ENCODE measurements around the gene GNG14. TPM values are rescaled to one million over a fixed set of nuclear protein-coding genes. Genes with fewer than 3 reads are reported as not detected.
"Not testable (repeated sequence)": the region's sequence is repeated elsewhere in the genome, so short reads cannot be mapped to it uniquely, and the experiment has no call there.

Gene GNG14
- total RNA-seq, 1 donor from 2014 or later: not detected

DNA sequence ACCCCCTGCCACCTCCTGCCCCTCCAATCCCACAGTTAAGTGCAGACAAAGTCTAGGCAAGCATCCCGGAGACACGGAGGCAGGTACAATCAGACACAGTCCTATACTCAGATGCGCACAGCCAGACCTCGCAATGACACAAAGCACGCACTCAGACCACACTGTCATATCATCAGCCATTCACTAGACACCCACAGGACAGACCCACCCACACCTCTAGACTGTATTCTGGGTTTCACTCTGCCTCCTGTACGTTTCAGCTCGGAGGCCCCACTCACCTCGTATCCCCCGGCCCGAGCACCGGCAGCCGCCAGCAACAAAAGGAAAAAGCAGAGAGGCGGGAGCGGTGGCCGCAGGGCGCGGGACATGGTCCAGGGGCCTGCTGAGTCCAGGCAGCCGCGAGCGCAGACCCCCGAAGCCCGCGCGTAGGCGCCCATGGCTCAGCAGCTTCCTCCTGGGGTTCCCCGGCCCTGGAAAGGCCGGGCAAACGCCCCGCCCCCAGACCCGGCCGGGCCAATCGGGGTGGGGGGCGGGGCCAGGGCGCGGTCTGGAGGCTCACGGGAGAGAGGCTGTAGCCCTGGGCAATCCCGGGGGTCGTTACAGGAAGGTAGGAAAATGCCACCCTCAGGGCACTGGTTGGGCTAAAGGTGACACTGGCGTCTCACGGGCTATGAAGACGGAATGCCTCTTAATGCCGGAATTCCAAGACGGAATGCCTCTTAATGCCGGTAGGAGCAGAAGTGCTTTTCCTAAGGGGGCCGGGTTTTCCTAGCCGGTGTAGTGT, 21.3 kb upstream of the GNG14 start, which contains the start of the genes MAN2B1 and WDR83:
Gene MAN2B1 (minus strand): TSS at position 478 of the 784 bp plus-strand sequence. CDS start 41 bp downstream, at position 437.
Gene WDR83 (plus strand): TSS at position 543 of the 784 bp plus-strand sequence. CDS start 2,984 bp downstream, outside the sequence.
- peak; percentile 87 for DNase-seq
- intact Hi-C loops (cut with micrococcal nuclease): no loop called here

DNA sequence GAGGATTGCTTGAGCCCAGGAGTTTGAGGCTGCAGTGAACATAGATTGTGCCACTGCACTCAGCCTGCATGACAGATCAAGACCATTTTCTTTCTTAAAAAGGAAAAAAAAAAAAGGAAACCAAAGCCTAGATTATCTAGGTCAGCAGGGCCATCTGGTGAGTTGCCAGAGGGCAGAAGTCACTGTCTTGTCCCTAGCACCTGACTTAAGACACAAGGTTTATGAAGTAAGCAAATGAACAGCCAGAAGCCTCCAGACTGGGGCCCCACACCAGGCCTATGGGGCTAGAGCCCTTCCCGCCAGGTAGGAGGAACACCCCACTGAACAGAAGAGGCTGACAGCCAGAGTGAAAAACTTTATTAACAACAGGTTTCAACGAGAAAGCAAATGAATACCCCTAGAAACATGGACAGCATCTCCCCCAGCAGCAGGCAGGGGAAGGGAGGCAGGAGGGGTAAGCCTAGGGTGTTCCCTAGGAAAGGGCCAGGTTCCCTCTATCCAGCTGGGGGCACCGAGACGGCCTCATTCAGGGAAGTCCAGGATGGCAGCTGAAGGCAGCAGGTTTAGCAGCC, 20.0 kb upstream of the GNG14 start:
- intact Hi-C loops (cut with micrococcal nuclease): no loop called here
- no peak for DNase-seq
- ATAC-seq: no peak

More for the DNA sequence above, 21.3 kb upstream of the GNG14 start, which contains the start of the genes MAN2B1 and WDR83:
- peak; percentile 85 for ATAC-seq

DNA sequence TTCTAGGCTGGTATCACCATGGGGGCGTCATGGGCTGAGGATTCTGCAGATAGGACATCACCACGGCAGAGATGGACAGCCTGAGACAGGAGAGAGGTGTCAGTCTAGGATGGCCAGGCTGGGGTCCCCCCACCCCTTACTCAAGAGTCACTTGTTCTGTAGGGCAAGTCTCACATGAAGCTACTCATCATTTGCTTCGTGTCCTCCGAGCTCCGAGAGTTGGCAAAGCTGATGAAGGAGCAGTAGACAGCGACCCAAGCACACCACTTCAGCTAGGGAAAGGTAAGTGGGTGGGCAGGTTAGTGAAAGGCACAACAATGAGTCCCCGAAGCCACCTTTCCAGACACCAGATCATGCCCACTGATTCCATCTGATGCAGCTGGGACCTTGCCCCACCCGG, 19.5 kb upstream of the GNG14 start:
- intact Hi-C loops (cut with micrococcal nuclease): no loop called here
- DNase-seq (no peak), ATAC-seq (no peak)

GRCh38 chr19:12668932-12669269, 18.9 kb upstream of the GNG14 start:
- intact Hi-C loops (cut with micrococcal nuclease): no loop called here
- DNase-seq (peak; percentile 65), ATAC-seq (peak; percentile 11)

GRCh38 chr19:12669270-12670158, 18.3 kb upstream of the GNG14 start:
- intact Hi-C loops (cut with micrococcal nuclease): no loop called here
- ATAC-seq: peak; percentile 71
- peak; percentile 85 for DNase-seq

- intact Hi-C loops (cut with micrococcal nuclease): no loop called here
- no peak for DNase-seq
- ATAC-seq: no peak
These were observed 17.5 kb upstream of the GNG14 start for GRCh38 chr19:12670159-12670928.

- no peak for ATAC-seq
- intact Hi-C loops (cut with micrococcal nuclease): no loop called here
- no peak for DNase-seq
These were observed 15.1 kb upstream of the GNG14 start for GRCh38 chr19:12672744-12673143.

DNA sequence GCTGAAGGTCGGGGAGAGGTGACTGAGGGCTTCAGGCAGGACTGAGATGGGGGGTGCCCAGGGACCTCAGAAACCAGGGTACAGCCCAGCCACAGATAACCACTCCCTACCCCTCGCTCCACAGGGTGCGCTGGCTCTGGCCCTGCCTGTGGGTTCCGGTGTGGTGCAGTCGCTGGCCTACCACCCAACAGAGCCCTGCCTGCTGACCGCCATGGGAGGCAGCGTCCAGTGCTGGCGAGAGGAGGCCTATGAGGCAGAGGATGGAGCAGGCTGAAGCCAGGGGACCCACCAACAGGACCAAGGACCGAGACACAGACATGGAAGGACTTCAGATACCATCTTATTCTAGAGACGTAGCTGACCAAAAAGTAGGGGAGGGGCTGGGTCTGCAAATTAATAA, 12.4 kb upstream of the GNG14 start:
- ATAC-seq: no peak
- DNase-seq: no peak
- intact Hi-C loops (cut with micrococcal nuclease): no loop called here

DNA sequence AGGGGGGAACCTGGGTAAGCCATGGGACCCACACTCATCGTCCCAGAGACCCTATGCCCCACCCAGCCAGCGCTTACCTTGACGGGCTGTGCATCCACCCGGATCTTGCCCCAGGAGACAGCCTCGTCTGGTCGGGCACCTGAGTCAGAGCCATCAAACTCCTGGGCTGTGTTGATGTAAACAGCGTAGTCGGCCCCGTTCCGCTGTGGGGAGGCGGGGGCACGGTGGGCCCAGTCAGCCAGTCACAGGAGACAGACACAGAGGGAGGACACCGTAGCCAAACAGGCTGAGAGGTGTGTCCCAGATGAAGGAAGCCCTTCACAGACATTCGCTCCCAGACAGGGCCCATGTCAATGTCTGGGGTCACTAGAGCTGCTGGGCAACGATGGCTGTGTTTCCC, 11.9 kb upstream of the GNG14 start:
- DNase-seq (no peak), ATAC-seq (no peak)
- intact Hi-C loops (cut with micrococcal nuclease): no loop called here

DNA sequence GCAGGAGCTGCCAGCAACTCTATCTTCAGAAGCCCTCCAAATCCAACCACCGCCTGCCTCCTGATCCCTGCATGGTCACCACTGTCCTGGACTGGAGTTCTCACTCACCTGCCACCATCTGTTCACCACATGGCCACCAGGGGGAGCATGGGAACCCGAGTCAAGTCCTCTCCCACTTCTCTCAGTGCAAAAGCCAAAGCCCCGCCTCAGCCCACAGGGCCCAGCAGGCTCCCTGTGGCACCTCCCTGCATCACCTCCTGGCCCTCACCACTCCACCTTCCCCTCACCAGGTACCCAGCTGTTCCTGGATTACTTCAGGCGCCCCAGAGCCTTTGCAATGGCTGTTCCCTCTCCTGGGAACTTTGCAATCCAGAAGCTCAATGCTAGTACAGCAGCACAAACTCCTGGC, 11.4 kb upstream of the GNG14 start:
- intact Hi-C loops (cut with micrococcal nuclease): no loop called here
- ATAC-seq (peak; percentile 58), DNase-seq (peak; percentile 86)

GRCh38 chr19:12676928-12677327, 10.9 kb upstream of the GNG14 start:
- DNase-seq: no peak
- ATAC-seq: no peak
- intact Hi-C loops (cut with micrococcal nuclease): no loop called here

DNA sequence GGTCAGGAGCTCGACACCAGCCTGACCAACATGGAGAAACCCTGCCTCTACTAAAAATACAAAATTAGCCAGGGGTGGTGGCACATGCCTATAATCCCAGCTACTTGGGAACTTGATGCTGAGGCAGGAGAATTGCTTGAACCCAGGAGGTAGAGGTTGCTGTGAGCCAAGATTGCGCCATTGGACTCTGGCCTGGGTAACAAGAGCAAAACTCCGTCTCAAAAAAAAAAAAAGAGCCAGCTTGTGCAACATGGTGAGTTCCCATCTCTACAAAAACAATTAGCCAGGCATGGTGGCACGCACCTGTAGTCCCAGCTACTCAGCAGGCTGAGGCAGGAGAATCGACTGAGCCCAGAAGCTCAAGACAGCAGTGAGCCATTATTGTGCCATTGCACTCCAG, 9.8 kb upstream of the GNG14 start:
- ATAC-seq; intact Hi-C loops (cut with micrococcal nuclease); DNase-seq: not testable (repeated sequence)

DNA sequence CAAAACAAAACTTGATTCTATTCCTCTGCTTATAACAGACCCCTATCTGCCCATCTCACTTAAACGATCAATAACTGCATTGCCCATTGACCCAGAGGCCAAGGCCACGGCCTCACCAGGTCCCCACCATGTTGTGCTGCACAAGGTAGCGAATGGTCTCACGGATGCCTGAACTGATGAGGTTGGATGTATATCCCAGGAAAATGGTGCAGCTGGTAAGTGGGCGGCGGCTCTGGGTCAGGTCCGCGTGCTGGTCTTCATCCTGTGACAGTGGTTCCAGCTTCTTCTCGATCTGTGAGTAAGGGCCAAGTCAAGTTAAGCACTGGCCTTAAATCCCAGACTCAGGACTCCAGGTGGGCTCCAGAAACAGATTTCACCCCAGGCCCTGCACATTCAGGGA, 7.8 kb upstream of the GNG14 start:
- DNase-seq (no peak), ATAC-seq (no peak)
- intact Hi-C loops (cut with micrococcal nuclease): no loop called here

GRCh38 chr19:12681074-12681987, 6.5 kb upstream of the GNG14 start, which contains the start of gene DHPS:
Gene DHPS, minus strand, starts transcription at chr19:12681880. Its CDS starts 114 bp downstream, at chr19:12681766.
- intact Hi-C loops (cut with micrococcal nuclease): no loop called here
- DNase-seq (peak; percentile 92), ATAC-seq (peak; percentile 92)

DNA sequence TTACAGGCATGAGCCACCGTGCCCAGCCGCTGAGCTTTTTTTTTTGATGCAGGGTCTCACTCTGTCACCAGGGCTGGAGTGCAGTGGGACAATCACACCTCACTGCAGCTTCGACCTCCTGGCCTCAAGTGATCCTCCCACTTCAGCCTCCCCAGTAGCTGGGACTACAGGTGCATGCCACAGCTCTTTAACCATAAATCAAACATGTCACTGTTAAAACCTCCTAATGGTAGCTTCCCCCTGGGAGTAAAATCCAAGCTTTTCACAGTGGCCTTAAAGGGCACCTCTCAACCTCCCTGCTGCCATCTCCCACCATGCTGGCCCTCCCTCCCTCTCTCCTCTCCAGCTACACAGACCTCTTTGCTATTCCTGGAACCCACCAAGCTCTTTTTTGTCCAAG, 2.0 kb upstream of the GNG14 start:
- no peak for ATAC-seq
- intact Hi-C loops (cut with micrococcal nuclease): no loop called here
- DNase-seq: no peak

- intact Hi-C loops (cut with micrococcal nuclease): no loop called here
- ATAC-seq (no peak), DNase-seq (no peak)
These were observed 1.2 kb downstream of the GNG14 start for GRCh38 chr19:12689012-12689411.

DNA sequence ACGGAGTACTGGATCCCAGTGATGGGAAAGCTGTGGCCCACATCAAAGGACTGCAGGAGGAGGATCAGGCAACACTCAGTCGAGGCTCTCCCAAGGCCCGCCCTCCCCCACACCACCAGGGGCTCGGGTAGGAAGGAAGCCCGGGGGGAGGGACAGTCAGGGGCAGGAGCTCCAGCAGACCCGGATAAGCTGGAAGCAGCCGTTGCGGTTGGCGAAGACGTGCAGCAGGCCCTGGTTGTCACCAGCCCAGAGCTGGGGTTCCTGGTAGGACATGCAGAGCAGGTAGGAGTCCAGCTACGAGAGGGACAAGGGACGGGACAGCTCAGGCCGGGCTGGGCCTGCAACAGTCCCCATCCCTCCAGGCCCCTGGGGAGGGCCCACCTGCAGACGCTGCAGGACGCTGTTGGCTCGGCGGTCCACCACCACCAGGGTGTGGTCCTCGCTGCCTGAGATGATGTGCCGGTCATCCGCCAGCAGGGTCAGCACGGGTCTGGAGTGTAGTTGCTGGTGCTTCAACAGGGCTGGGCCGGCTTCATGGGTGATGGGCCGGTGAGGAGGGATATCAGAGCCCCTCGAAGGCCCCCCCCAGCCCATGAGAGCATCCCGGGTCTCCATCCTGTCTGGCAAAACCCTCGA, 1.9 kb downstream of the GNG14 start:
- intact Hi-C loops (cut with micrococcal nuclease): no loop called here
- ATAC-seq (no peak), DNase-seq (no peak)

- ATAC-seq: no peak
- intact Hi-C loops (cut with micrococcal nuclease): no loop called here
- DNase-seq: no peak
These were observed 5.2 kb downstream of the GNG14 start for GRCh38 chr19:12692960-12693359.
